PFSK-1 (cell line): ENCODE data around the gene IGSF5.

Experiments used
- POLR2AphosphoS5 ChIP-seq: IDR thresholded peaks from 2 replicates; pipeline ENCODE4 v1.6.1; 2012; ENCODE audit warnings: low read depth, mild to moderate bottlenecking, control low read depth, low read length, moderate library complexity
- REST ChIP-seq, 2 experiments: IDR thresholded peaks; 2 replicates each; pipeline versions ENCODE4 v1.6.1 to v1.8.0; 2011 to 2012; ENCODE audit warnings: low read depth in 2 of 2, low read length in 2 of 2, control low read depth in 1 of 2, inconsistent platforms in 1 of 2, mild to moderate bottlenecking in 1 of 2, moderate library complexity in 1 of 2; ENCODE audit not compliant: insufficient read depth in 1 of 2
- SIN3A ChIP-seq: IDR thresholded peaks from 2 replicates; pipeline ENCODE4 v1.6.1; 2012; ENCODE audit warnings: mild to moderate bottlenecking, low read length, moderate library complexity, borderline replicate concordance; ENCODE audit not compliant: insufficient read depth
- TAF1 ChIP-seq: IDR thresholded peaks from 2 replicates; pipeline ENCODE4 v1.6.1; 2012; ENCODE audit warnings: low read length, control low read depth, borderline replicate concordance; ENCODE audit not compliant: insufficient read depth

DNA sequence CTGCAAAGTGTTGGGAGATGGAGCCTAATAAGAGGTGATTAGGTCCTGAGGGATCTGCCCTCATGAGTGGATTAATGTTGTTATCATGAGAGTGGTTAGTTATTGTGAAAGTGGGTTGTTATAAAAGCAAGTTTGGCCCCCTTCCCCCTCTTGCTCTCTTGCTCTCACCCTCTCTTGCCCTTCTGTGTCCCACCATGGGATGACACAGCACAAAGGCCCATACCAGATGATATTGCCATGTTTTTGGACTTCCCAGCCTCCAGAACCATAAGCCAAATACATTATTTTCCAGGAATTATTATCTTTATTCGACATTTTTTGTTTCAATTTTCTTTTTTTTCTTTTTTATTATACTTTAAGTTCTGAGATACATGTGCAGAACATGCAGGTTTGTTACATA is 41.4 kb upstream of the IGSF5 start:
- TF ChIP-seq POLR2AphosphoS5 (no peak), REST (IDR thresholded peaks at IDR 0.05; ENCODE audit: insufficient read depth in 1 of 2, low read depth in 2 of 2, low read length in 2 of 2) (no peak), SIN3A (no peak), TAF1 (no peak)
